Stimulated activated CD4-positive, alpha-beta T cell treated with anti-CD3 and anti-CD28 coated beads, Interleukin-4, amount 100 ng/mL, for 4 hours (primary cell): ENCODE results near the gene ASPN.
"Not testable (repeated sequence)": the region's sequence is repeated elsewhere in the genome, so short reads cannot be mapped to it uniquely, and the experiment has no call there.

Experiments
- DNase-seq, 2 experiments: peaks; one replicate each; pipeline ENCODE4 v3.0.0-alpha.2; 2020

Gene ASPN

DNA sequence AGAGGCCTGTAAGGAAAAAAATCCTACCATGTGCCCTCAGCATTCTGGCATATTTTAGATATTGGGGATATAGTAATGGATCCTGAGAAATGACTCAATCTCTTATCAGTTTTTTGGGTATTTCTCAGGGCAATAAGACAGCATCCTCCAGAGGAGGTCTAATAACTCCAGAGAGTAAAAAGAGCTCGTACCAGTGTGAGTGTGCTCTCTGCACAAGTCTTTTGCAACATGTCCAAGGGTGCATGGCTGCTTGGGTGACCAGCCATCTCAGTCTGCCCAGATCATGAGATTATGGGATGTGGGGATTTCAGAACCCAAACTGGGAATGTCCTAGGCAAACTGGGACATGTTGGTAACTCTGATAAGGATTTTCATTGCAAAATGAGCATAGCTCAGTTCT lies 15.3 kb downstream of the ASPN start:
- no peak for DNase-seq

DNA sequence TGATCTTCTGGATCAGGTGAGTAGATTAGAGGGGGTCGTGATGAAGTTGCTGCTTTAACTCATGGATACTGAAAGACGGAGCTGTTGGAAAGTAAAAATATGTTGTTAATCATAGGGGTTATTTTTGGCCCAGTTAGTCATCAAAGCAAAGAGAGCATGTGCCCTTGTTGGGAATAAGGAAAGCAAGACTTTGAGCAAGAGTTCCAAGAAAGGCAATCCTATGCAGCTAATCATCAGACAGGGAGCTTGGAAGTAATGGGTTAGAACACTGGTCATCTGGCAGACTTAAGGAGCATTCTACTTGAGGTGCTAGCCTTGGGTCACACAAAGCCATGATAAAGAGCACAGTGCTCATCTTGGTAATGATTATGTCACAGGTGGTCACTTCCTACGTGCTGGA lies 18.3 kb downstream of the ASPN start:
- no peak for DNase-seq

- no peak for DNase-seq
These were observed 18.9 kb downstream of the ASPN start for GRCh38 chr9:92463387-92463786.

- DNase-seq, result no peak
These were observed 24.7 kb downstream of the ASPN start for GRCh38 chr9:92457576-92457975.

DNA sequence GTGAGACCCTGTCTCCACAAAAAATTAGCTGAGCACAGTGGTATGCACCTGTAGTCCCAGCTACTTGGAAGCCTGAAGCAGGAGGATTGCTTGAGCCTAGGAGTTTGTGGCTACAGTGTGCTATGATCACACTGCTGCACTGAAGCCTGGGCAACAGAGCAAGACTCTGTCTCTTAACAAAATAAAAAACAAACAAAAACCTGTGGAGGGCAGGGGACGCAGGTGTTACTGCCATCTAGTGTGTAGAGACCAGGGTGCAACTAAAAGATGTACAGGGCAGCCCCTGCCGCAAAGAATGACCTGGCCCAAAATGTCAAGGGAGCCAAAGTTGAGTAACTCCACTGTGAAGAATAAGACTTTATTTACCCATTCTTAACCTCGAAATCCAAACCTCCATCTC lies 27.1 kb downstream of the ASPN start:
- no peak for DNase-seq

DNA sequence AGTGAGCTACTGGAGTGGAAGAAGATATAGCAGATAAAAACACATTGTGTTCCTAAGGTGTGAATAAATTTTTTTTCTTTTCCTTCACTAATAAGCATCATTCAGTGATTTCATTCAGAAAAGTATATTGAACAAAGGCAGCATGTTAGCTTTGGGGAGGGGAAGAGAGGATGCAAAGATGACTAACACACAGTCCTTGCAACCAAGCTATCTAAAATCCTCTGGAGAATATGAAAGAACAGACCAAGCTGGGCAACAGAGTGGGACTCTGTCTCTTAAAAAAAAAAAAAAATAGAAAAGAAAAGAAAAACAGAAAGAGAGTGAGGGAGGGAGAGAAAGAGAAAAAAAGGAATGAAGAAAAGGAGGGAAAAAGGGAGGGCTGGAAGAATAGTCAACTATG lies 35.8 kb downstream of the ASPN start:
- no peak for DNase-seq

DNA sequence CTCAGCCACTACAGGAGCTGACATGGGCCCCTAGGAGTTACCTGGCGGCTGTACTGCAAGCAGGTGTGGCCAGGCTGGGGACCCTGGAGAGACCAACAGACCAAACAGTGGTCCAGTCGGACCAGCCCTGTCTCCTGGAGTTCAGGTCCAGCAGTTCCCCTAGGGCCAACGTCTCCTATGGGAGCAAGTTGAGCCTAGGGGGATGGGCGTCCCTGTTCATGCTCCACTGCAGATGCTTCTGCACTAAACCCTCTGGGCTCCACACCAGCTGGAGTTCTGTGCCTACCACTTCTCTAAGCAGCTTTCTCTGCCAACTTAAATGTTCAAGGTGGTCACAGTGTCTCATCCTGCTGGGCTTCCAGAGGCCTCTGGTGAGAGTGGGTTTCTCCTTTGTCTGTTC lies 37.5 kb downstream of the ASPN start:
- no peak for DNase-seq

DNA sequence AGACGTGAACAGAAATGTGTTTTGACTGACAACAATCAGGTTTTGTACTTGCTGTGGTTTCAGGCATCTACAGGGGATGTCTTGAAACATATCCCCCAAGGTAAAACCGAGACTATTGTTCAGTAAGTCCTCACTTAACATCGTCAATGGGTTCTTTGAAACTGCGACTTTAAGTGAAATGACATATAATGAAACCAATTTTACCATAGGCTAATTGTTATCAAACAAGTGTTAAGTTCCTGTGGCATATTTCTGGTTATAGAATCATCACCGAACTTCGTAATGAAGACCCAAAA lies 41.6 kb downstream of the ASPN start:
- no peak for DNase-seq

- DNase-seq, result no peak
These were observed 42.2 kb downstream of the ASPN start for GRCh38 chr9:92439921-92440750.

DNA sequence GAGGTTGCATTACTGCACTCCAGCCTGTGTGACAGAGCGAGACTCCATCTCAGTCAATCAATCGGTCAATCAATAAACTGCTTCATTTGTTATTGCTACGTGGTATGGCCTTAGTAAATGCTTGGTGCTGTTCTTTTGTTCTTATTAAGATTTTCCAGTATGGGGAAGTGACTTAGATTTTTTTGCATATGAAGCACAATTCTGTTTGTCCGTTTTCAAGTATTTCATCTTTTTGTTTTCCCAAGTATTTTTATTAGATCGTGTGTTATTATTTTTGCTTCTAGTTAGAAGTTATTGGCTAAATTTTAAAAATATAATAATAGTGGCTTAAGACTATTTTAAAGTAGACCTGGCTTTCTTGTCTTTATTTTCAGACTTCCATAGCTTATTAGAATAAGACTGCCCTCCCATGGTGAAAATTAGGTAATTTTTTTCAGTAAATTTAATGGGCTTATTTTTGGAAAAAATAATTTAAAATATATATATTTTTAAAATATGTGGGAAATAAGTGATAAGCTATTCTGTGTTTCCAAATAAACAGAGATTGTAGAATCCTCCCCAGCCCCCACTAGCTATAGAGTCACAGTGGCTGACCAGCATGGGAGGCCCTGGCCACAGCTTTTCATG lies 43.3 kb downstream of the ASPN start:
- no peak for DNase-seq

- no peak for DNase-seq
These were observed 47.0 kb downstream of the ASPN start for GRCh38 chr9:92435263-92435662.

DNA sequence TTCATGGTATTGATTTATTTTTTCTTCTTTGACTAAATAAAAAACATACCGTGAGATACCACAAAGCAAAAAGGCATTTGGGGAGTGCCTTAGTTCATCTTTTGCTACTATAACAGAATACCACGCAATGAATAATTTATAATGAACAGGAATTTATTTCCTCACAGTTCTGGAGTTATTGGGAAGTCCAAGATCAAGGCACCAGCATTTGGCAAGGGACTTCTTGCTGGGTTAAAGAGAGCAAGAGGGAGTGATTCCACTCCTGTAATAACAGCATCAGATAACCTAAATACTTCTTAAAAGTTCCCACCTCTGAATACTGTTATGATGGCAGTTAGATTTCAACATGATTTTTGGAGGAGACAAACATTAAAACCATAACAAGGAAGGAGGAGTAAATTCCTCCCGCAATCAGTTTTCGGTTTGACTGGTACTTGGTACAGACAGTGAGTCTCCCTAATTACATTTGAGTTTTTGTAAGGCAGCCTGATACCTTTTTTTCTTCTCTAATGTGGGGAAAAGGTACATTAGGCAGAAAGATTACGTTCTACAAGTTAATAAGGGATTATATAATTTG lies 49.2 kb downstream of the ASPN start:
- DNase-seq, result no peak

DNA sequence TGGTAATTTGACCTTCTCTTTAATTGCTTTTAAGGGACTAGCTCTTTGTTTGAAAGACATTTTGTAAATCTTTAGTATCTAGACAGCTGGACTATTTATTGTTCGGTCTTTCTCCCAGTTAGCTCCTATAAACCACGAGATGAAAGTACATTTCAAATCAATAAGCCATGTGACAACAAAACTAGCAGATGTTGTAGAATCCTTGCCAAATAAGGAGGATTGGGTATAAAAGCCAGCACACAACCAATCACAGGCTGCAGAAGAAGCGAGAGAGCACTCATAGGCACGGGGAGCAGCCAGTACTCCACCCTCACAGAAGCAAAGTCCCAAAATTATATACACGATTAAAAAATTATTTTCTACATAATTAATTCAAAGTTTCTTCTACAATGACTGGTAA lies 50.0 kb downstream of the ASPN start:
- DNase-seq, result no peak

DNA sequence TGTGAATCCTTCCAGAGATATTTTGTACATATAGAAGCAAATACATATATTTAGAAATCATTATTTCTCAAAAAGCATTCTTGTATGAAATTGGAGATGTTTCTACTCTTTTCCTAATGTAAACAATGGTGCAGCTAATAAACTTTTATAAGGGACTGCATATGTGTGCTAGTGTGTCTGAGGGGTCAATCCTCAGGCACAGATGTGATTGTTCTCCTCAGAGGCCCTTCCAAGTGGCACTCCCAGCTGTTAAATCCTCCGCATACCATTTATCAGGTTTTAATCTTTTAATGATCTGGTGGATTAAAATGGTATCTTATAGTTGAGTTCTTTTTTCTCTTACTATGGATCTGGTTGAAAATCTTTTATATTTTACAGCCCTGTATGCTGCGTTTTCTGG lies 52.5 kb downstream of the ASPN start:
- no peak for DNase-seq

- no peak for DNase-seq
These were observed 55.7 kb downstream of the ASPN start for GRCh38 chr9:92426501-92427145.

GRCh38 chr9:92425474-92425873 lies 56.8 kb downstream of the ASPN start:
- no peak for DNase-seq

- DNase-seq, result no peak
These were observed 58.0 kb downstream of the ASPN start, which contains the start of gene OMD for GRCh38 chr9:92424340-92424739. Gene OMD, minus strand, starts transcription at chr9:92424471. Its CDS starts 6,913 bp downstream, at chr9:92417558.

- no peak for DNase-seq
These were observed 58.7 kb downstream of the ASPN start for GRCh38 chr9:92423612-92424011.

GRCh38 chr9:92422611-92423338 lies 59.5 kb downstream of the ASPN start:
- no peak for DNase-seq

DNA sequence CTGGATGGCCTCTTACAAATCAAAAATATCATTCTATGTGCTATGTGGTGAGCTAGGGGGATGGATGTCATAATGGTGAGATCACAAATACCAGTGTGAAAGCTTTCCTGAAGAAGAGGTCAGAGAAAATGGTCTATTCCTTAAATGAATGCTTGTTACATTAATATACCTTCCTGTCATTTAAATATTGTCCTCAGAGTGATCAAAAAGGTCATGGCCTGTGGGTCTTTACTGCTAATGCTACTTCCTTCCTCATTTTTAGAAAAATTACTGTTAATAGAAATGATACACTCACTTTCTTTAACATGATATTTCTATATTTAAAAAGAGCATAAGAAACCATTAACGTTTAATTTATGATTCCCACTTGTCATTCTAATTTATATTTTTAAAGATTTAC lies 67.7 kb downstream of the ASPN start:
- no peak for DNase-seq

DNA sequence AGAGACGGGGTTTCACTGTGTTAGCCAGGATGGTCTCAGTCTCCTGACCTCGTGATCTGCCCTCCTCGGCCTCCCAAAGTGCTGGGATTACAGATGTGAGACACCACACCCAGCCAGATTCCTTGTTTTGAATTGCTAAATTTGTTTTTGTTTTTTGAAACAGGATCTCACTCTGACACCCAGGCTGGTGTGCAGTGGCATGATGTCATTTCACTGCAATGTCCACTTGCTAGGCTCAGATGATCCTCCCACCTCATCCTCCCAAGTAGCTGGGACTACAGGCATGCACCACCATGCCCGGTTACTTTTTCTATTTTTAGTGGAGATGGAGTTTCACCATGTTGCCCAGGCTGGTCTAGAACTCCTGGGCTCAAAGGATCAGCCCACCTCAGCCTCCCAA lies 71.1 kb downstream of the ASPN start:
- DNase-seq, result not testable (repeated sequence)

DNA sequence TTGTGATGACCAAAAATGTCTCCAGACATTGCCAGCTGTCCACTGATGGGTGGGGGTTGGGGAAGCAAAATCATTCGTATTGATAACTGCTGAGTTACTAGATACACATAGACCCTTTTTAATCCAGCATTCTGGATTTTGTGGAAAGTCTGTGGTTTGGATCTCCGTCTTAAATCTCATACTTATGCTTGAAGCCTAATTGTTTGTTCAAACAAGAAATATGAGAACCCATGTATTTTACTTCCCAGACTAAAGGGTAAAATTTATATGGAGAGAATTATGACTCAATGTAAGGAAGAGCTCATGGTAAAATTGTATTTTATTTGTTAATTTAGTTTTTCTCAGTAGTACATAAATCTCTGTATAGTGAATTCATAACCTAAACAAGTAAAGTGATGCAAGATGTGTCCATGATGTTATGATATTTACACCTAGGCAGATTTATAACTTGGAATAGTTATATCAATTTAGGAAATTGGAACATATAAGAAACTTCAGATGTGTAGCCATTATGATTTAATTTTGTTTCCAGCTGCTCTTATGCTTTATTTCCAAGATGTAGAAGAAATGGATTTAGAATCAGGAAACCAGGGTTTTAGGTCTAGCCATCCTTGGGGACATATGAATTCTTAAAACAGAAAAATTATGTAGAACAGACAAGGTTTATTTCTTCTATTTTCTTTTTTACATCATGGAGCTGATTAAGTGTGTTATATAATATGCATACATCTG lies 73.4 kb downstream of the ASPN start:
- no peak for DNase-seq

DNA sequence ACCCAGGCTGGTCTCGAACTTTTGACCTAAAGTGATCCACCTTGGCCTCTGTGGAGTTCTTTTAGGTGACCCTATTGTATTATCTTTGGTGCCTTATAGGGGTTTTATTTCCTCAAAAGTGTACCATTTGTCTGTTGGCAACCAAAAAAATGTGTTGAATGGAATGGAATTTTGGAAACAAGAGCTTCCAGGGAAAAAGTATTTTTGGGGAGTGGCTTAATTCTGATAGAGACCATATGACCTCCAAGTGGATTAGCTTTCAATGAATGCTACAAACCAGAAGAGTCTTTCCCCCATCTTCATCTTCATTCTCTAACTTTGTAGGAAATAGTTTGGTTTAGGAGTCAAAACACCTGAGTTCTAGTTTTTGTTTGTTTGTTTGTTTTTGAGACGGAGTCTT lies 74.5 kb downstream of the ASPN start:
- no peak for DNase-seq
